NCI-H187 (cell line): ENCODE measurements around the gene UNC13D.
"Not testable (repeated sequence)": the region's sequence is repeated elsewhere in the genome, so short reads cannot be mapped to it uniquely, and the experiment has no call there.

Source experiments
- DNase-seq, 2 experiments: peaks; one replicate each; lab custom pipeline; 2025; lab: John Stamatoyannopoulos, UW

Gene UNC13D

GRCh38 chr17:75843577-75844529 lies at the start of gene UNC13D:
UNC13D (minus strand) TSS chr17:75844404; CDS start chr17:75844337, 67 bp downstream.
- DNase-seq = no peak

DNA sequence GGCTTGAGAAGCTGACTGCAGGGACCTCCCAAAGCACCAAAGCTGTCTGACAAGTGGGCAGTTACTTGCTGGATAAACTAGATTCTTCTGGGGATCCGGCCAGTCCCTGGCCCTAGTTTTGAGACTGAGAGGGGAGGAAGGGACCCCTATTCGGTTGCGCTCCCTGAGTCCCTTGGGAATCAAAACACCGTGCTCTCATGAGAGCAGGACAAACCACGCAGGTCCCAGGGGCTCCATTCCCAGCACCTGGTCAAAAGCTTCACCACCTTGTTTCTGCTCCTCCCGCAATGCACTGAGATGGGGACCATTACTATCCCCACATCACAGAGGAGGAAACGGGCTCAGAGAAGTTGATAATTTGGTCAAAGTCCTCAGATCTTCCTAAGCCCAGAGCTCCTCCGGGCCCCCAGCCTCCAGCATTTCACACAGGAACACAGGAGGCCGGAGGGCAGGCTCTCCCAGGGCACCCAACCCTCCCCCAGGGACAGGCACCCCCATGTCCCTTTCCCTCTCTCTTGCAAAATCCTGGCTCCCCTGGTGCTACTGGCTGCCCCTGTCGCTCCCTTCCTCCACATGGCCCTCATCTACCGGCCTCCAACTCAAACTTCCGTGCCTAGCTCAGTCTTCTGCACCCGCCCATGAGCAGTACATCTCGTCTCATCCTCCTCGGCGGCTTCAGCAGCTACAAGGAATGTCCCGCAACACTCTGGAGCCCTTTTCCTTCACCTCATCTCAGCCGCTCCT lies 49.3 kb upstream of the UNC13D start:
- DNase-seq = no peak

DNA sequence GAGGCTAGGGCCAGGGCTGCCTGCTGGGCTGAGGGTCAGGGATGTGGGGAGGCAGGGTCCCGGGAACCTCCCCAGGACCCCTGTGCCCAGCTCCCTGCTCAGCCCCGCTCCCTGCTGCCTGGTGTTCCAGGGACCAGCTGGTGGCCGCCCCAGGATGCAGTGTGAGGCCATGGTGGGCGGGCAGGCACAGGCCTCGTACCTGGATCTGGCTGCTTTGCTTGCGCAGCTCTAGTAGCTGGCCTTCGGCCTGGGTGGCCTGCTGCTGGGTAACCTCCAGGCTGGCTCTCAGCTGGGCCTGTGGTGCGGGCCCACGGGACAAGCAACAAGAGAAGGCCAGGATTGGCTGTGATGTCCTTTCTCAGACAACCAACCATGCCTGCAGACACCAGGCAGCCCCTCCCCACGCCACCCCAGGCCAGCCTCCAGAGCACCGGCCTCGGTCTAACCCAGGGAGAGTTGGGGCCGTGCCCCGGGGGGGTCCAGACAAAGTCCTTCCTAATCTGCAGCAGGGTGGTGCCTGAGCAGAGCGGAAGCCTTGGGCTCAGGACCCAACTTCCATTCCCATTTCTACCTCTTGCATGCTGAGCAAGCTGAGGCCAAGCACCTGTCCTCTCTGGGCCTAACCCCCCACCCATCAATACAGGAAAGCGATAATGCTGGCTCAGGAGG lies 48.5 kb upstream of the UNC13D start:
- no peak for DNase-seq

GRCh38 chr17:75891605-75892555 lies 47.7 kb upstream of the UNC13D start:
- no peak for DNase-seq

GRCh38 chr17:75891022-75891604 lies 46.9 kb upstream of the UNC13D start:
- no peak for DNase-seq

GRCh38 chr17:75889454-75889853 lies 45.2 kb upstream of the UNC13D start:
- no peak for DNase-seq

- DNase-seq = no peak
These were observed 44.3 kb upstream of the UNC13D start for GRCh38 chr17:75888484-75888883.

- DNase-seq = not testable (repeated sequence)
These were observed 41.7 kb upstream of the UNC13D start for GRCh38 chr17:75885860-75886259.

DNA sequence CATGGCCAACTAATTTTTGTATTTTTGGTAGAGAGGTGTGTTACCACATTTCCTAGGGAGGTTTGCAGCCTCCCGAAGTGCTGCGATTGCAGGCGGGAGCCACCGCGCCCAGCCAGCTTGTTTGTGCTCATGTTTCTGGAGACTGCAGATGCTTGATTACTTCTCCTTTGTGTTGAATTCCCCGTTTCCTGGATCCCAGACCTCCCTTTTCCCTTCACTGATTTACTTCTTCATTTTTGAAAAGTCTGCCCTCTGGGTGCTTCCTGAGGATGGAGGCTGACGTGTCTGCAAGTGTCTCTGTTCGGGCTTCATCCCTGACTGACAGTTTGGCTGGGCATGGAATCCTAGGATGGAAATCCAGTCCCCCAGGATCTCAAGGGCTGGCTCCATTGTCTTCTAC lies 41.2 kb upstream of the UNC13D start:
- no peak for DNase-seq

GRCh38 chr17:75881678-75882454 lies 37.7 kb upstream of the UNC13D start:
- DNase-seq = no peak

DNA sequence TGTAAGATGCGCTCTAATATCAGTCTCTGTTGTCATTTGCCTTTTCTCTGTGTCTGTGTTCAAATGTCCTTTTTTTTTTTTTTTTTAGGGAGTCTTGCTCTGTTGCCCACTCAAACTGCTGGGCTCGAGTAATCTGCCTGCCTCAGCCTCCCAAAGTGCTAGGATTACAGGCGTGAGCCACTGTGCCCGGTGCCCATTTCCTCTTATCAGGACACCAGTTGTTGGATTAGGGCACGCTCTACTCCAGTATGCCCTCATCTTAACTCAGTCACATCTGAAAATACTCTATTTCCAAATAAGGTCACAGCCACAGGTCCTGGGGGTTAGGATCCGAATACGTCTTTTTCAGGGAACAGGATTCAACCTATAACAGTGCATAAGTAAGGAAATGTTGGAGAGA lies 36.1 kb upstream of the UNC13D start:
- no peak for DNase-seq

DNA sequence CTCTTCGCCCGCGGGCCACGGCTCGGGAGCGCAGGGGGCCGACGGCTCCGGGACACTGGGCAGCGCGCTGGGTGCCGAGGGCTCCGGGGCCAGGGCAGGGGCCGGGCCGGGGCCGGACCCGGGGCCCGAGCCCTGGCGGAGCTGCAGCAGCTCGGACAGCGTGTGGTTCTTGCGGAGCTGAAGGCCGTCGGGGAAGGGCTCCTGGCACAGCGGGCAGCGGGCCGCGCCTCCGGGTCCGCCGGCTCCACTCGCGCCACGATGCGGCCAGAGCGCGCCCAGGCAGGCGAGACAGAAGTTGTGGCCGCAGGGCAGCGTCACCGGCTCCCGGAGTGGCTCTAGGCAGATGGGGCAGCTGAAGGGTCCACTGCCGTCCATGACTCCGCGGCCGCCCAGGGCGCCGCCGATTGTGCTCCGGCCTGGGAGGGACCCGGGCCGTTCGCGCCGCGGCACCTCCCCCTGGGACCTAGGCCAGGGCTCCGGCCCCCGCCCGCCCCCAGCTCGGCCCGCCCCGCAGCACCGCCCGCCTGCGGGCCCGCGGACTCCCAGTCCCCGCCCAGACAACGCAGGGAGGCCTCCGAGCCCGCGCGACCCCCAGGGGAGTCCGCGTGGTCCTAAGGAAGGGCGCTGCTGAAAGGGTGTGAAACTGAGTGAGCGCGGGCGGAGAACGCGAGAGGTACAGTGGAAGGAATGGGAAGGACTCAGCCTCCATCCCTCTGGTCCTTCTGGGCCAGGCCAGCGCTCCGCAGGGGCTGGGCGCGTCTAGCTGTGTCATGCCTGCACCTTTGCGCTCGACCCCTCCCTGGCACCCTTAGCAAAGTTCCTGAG lies 34.2 kb upstream of the UNC13D start, which contains the start of gene TRIM47:
Gene TRIM47, minus strand, starts transcription at position 408 of the 825 bp plus-strand sequence. Its CDS starts 33 bp downstream, at position 375.
- no peak for DNase-seq

- no peak for DNase-seq
These were observed 33.6 kb upstream of the UNC13D start for GRCh38 chr17:75877752-75878173.

GRCh38 chr17:75876938-75877751 lies 32.9 kb upstream of the UNC13D start:
- no peak for DNase-seq

DNA sequence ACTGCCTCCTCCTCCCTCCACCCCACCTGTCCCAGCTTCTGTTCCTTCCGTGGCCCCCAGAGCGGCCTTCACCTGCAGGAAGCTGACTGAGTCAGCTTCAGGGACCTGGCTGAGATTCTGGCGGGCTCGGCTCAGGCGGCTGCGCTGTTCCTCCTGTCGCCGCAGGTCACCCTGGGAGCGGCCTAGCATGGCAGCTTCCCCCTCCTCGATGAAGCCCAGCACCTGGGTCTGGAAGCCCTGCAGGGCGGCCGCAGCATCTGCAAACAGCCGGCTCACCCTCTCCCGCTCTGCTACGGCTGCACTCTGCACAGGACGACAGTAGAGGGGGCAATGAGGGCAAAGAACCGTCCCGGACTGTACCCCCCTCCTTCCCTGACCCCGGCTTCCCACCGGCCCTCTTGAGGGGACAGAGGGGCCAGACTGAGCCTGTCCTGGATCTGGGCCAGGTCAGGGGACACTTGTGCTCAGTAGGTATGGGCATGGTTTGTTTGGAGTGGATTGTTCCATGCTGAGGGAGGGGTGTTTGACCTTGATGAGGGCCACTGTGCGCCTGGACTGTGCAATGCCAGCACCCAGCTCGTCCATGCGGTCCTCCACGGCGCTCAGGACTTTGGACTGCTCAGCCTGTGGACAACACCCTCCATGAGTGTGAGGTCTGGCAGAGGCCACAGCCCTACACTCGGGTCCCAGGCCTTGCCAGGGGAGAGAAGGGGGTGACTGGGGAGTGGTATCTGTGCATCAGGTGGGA lies 32.2 kb upstream of the UNC13D start:
- DNase-seq = no peak

GRCh38 chr17:75875940-75876189 lies 31.7 kb upstream of the UNC13D start:
- no peak for DNase-seq

DNA sequence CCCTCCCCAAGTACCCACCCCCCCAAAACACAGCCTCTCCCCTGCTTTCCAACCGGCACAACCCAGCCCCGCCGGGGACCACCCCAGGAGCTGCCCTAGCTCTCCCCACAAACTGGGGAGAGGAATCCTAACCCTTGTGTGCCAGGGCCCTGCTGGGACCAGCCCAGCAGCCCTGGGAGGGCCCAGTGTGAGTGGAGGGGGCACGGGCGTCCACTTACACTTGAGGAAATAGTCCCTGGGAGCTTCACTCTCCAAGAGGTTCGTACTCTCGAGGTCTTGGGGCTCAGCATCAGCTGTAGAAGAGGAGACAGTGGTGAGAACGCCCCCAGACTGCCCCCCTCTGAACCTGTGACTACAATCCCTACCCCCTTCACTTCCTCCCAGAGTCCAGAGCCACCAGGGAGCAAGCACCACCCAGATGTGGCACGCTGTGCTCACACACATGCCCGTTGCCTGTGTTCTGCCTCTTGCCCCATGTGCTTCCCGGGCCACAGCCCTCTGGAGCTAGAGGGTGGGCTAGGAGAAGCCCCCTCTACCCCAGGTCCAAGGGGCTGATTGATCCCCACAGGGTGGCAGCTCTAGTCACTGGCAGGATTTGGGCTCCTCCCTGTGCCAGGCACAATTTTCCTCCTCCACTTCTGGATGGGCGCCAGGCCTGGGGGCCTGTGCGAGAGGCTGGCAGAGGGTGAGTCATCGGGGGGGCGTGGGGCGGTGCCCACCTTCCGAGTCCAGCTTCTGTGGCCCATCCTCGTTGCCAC lies 31.2 kb upstream of the UNC13D start:
- no peak for DNase-seq
